GM19351 (cell line): Measurements from ENCODE around the gene RUVBL1.

Experiments
- ATAC-seq: cut with Tn5 transposase; IDR thresholded peaks from one replicate; pipeline ENCODE4 v1.9.1; 2021; ENCODE audit warnings: mild to moderate bottlenecking, moderate library complexity; ENCODE audit not compliant: unreplicated experiment

RUVBL1 gene

GRCh38 chr3:128070898-128071591 lies 52.6 kb downstream of the RUVBL1 start:
- ATAC-seq = no peak

GRCh38 chr3:128069271-128069670 lies 54.3 kb downstream of the RUVBL1 start:
- ATAC-seq = no peak

- no peak for ATAC-seq
These were observed 55.4 kb downstream of the RUVBL1 start for GRCh38 chr3:128068156-128068620.

- ATAC-seq = no peak
These were observed 56.1 kb downstream of the RUVBL1 start for GRCh38 chr3:128067489-128067888.

- no peak for ATAC-seq
These were observed 56.9 kb downstream of the RUVBL1 start for GRCh38 chr3:128066676-128067075.

- no peak for ATAC-seq
These were observed 57.5 kb downstream of the RUVBL1 start for GRCh38 chr3:128066114-128066513.

GRCh38 chr3:128064962-128065361 lies 58.6 kb downstream of the RUVBL1 start:
- ATAC-seq = no peak

- no peak for ATAC-seq
These were observed 59.7 kb downstream of the RUVBL1 start for GRCh38 chr3:128063865-128064264.

- no peak for ATAC-seq
These were observed 61.4 kb downstream of the RUVBL1 start for GRCh38 chr3:128062033-128062745.

- no peak for ATAC-seq
These were observed 62.9 kb downstream of the RUVBL1 start for GRCh38 chr3:128060473-128061381.

GRCh38 chr3:128056258-128056657 lies 67.4 kb downstream of the RUVBL1 start:
- no peak for ATAC-seq

- no peak for ATAC-seq
These were observed 69.2 kb downstream of the RUVBL1 start for GRCh38 chr3:128054367-128054766.

- ATAC-seq = no peak
These were observed 70.0 kb downstream of the RUVBL1 start for GRCh38 chr3:128053614-128054013.

GRCh38 chr3:128052595-128053351 lies 70.8 kb downstream of the RUVBL1 start:
- no peak for ATAC-seq

- peak; percentile 91 for ATAC-seq
These were observed 71.6 kb downstream of the RUVBL1 start, which contains the start of gene SEC61A1 for GRCh38 chr3:128051837-128052594. Gene SEC61A1, plus strand, starts transcription at chr3:128052437. Its CDS starts 116 bp downstream, at chr3:128052553.

- ATAC-seq = no peak
These were observed 72.2 kb downstream of the RUVBL1 start for GRCh38 chr3:128051459-128051836.

- ATAC-seq = no peak
These were observed 73.0 kb downstream of the RUVBL1 start for GRCh38 chr3:128050597-128050996.

- ATAC-seq = no peak
These were observed 82.3 kb downstream of the RUVBL1 start for GRCh38 chr3:128041344-128041743.

- no peak for ATAC-seq
These were observed 83.0 kb downstream of the RUVBL1 start for GRCh38 chr3:128040660-128041059.

- ATAC-seq = no peak
These were observed 83.6 kb downstream of the RUVBL1 start for GRCh38 chr3:128040041-128040440.
